EH (cell line): Measurements from ENCODE around the gene DPYSL5.
"Not testable (repeated sequence)": the region's sequence is repeated elsewhere in the genome, so short reads cannot be mapped to it uniquely, and the experiment has no call there.

Experiments
- DNase-seq: peaks from one replicate; pipeline ENCODE4 v3.0.0-alpha.2; 2015; ENCODE audit warnings: low read depth

Gene DPYSL5

GRCh38 chr2:26847655-26848335 lies at the start of gene DPYSL5:
Gene DPYSL5 (plus strand): TSS chr2:26848132. CDS start chr2:26898500, 50,368 bp downstream.
- no peak for DNase-seq

GRCh38 chr2:26801328-26801727 lies 46.6 kb upstream of the DPYSL5 start:
- no peak for DNase-seq

GRCh38 chr2:26801796-26802195 lies 46.1 kb upstream of the DPYSL5 start:
- DNase-seq, result no peak

- DNase-seq, result peak; percentile 95
Measured at GRCh38 chr2:26805241-26805676, 42.7 kb upstream of the DPYSL5 start.

GRCh38 chr2:26807788-26808460 lies 40.0 kb upstream of the DPYSL5 start:
- DNase-seq, result peak; percentile 43

GRCh38 chr2:26809211-26809610 lies 38.7 kb upstream of the DPYSL5 start:
- no peak for DNase-seq

GRCh38 chr2:26809876-26810577 lies 37.9 kb upstream of the DPYSL5 start:
- DNase-seq, result no peak

GRCh38 chr2:26811261-26811660 lies 36.7 kb upstream of the DPYSL5 start:
- DNase-seq, result no peak

GRCh38 chr2:26811791-26812694 lies 35.9 kb upstream of the DPYSL5 start:
- DNase-seq, result no peak

GRCh38 chr2:26812731-26813130 lies 35.2 kb upstream of the DPYSL5 start:
- DNase-seq, result no peak

GRCh38 chr2:26814072-26814765 lies 33.7 kb upstream of the DPYSL5 start:
- DNase-seq, result not testable (repeated sequence)

- no peak for DNase-seq
Measured at GRCh38 chr2:26816893-26817292, 31.0 kb upstream of the DPYSL5 start.

GRCh38 chr2:26818255-26818654 lies 29.7 kb upstream of the DPYSL5 start:
- DNase-seq, result no peak

- no peak for DNase-seq
Measured at GRCh38 chr2:26818972-26819371, 29.0 kb upstream of the DPYSL5 start.

GRCh38 chr2:26820932-26821331 lies 27.0 kb upstream of the DPYSL5 start:
- peak; percentile 10 for DNase-seq

- DNase-seq, result no peak
Measured at GRCh38 chr2:26822877-26823276, 25.1 kb upstream of the DPYSL5 start.

GRCh38 chr2:26838121-26838906 lies 9.6 kb upstream of the DPYSL5 start:
- peak; percentile 44 for DNase-seq

GRCh38 chr2:26840937-26841610 lies 6.9 kb upstream of the DPYSL5 start:
- no peak for DNase-seq

GRCh38 chr2:26843041-26843440 lies 4.9 kb upstream of the DPYSL5 start:
- no peak for DNase-seq

- DNase-seq, result no peak
Measured at GRCh38 chr2:26845021-26845420, 2.9 kb upstream of the DPYSL5 start.
